ENCODE results near the gene GPR137B.

DNA sequence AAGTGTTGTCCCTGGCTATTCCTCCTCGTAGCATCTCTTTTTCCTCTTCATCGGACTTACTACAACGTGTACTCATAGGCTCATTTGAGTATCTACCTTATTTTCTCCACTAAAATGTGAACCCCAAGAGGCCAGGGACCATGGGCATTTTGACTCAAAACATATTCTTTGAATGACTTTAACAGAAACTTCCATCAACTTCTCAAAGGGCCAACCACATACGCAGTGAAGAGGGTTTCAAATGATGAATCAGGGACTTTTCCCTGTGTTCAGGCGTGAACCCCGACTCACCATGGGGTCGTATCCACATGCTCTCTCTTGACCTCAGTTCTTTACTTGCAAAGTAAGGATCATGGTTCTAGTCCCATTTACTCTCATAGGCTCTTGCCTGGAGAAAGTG lies 20.2 kb upstream of the GPR137B start:
- TF ChIP-seq, protein P1, sequence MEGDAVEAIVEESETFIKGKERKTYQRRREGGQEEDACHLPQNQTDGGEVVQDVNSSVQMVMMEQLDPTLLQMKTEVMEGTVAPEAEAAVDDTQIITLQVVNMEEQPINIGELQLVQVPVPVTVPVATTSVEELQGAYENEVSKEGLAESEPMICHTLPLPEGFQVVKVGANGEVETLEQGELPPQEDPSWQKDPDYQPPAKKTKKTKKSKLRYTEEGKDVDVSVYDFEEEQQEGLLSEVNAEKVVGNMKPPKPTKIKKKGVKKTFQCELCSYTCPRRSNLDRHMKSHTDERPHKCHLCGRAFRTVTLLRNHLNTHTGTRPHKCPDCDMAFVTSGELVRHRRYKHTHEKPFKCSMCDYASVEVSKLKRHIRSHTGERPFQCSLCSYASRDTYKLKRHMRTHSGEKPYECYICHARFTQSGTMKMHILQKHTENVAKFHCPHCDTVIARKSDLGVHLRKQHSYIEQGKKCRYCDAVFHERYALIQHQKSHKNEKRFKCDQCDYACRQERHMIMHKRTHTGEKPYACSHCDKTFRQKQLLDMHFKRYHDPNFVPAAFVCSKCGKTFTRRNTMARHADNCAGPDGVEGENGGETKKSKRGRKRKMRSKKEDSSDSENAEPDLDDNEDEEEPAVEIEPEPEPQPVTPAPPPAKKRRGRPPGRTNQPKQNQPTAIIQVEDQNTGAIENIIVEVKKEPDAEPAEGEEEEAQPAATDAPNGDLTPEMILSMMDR (IDR thresholded peaks at IDR 0.05), result no peak
- TF ChIP-seq POLR2A (IDR thresholded peaks at IDR 0.05), result no peak
